Stomach (tissue), 9 donors: ENCODE data around the gene BSG. TPM values are rescaled to one million over a fixed set of nuclear protein-coding genes. Genes with fewer than 3 reads are reported as not detected.

Experiments used
- DNase-seq, 2 donors: peaks; one replicate each; pipeline versions ENCODE4 v3.0.0 to v3.0.0-alpha.2; 2013 to 2019
- H3K27ac ChIP-seq, 5 donors: fragments of 200-600 bp in 4 of 5; sonication (generic) in 4 of 5; one replicate each; pipeline ENCODE4 v1.5.1; 2013 to 2019; ENCODE audit warnings: mild to moderate bottlenecking in 1 of 5, moderate library complexity in 1 of 5
- H3K27me3 ChIP-seq, 3 donors: fragments of 200-600 bp; sonication (generic); one replicate each; pipeline ENCODE4 v1.5.1; 2017 to 2019; ENCODE audit warnings: mixed run types in 1 of 3
- H3K36me3 ChIP-seq, 4 donors: fragments of 200-600 bp; sonication (generic); 1 replicate in 3 of 4; 2 replicates in 1 of 4; pipeline ENCODE4 v1.5.1; 2016 to 2019
- H3K4me1 ChIP-seq, 4 donors: fragments of 200-600 bp; sonication (generic); one replicate each; pipeline ENCODE4 v1.5.1; 2016 to 2019
- H3K4me3 ChIP-seq, 4 donors: fragments of 200-600 bp; sonication (generic) in 3 of 4; one replicate each; pipeline ENCODE4 v1.5.1; 2016 to 2019; ENCODE audit warnings: mild to moderate bottlenecking in 1 of 4
- H3K9me3 ChIP-seq, 4 donors: fragments of 200-600 bp; sonication (generic); one replicate each; pipeline ENCODE4 v1.5.1; 2016 to 2019
- CTCF ChIP-seq, 7 experiments: fragments of 450-650 bp in 4 of 7; fragments of 200-600 bp in 3 of 7; sonication (generic) in 3 of 7; IDR thresholded peaks; one replicate each; pipeline ENCODE4 v1.5.1; 2016 to 2019; ENCODE audit warnings: antibody characterized with exemption in 7 of 7, control low read depth in 2 of 7, mild to moderate bottlenecking in 1 of 7
- EP300 ChIP-seq: sonication (generic); formaldehyde crosslinking; IDR thresholded peaks from one replicate; pipeline ENCODE4 v1.6.1; 2017; ENCODE audit warnings: antibody characterized with exemption
- POLR2A ChIP-seq, 4 donors: fragments of 450-650 bp; IDR thresholded peaks; one replicate each; pipeline ENCODE4 v1.6.1; 2016; ENCODE audit warnings: antibody characterized with exemption in 4 of 4, control low read depth in 2 of 4, mild to moderate bottlenecking in 1 of 4, moderate library complexity in 1 of 4
- POLR2AphosphoS5 ChIP-seq, 3 donors: sonication (generic); formaldehyde crosslinking; IDR thresholded peaks; one replicate each; pipeline ENCODE4 v1.6.1; 2016; ENCODE audit warnings: antibody characterized with exemption in 3 of 3
- WGBS, 5 donors: extraction: QIAGEN DNeasy Blood & Tissue Kit in 3 of 5; methylation state at CpG; one replicate each; pipeline versions ENCODE4 v1.1.5 to v1.1.7; 2013 to 2018; 5-methylcytosine and 5-hydroxymethylcytosine counted together
- intact Hi-C: fragments of 100-400 bp; cut with DNase I; formaldehyde crosslinking; loops from one replicate; pipeline ENCODE4 v1.15.1; 2023; ENCODE audit warnings: low total_unique reads
- polyA plus RNA-seq, 3 donors: library from polyadenylated mRNA; stranded (reverse); fragments of 200-250 nt; gene quantifications; one replicate each; pipeline ENCODE4 v1.2.3, GENCODE V29; 2013
- total RNA-seq, 5 donors: library from RNA; depleted of rRNA; stranded (reverse); fragments of >200 nt; gene quantifications; one replicate each; pipeline versions ENCODE4 v1.1.0 to v1.2.3, GENCODE V29; 2014 to 2016
- donor health status: healthy with polysubstance abuse.
- donor health status: Bipolar disorder and iron deficiency.
- donor health status: healthy.

Gene BSG
- total and polyA plus RNA-seq, 8 donors, result 184 to 1,029 (median 331) TPM

- no peak overlapping the region for H3K27ac ChIP-seq
- H3K36me3 ChIP-seq, result peaks cover 13 to 61% (median 54%) of the 10 kb centered on the region in 4 donors
- intact Hi-C loops, result loop anchor here (10.0 kb wide), 1 partner anchor 55 kb away; the partner anchor contains the start of gene BSG
- 90 to 96% (median 94%) methylated on average over 30 of the region's 30 CpGs for WGBS, 5 donors
- no peaks in the 10 kb centered on the region for H3K9me3 ChIP-seq
- peaks cover 20 to 54% (median 36%) of the 10 kb centered on the region in 4 donors for H3K4me1 ChIP-seq
- no peak for TF ChIP-seq EP300
- no peak for TF ChIP-seq CTCF (IDR thresholded peaks at IDR 0.05)
- TF ChIP-seq POLR2AphosphoS5 (IDR thresholded peaks at IDR 0.05), result no peak
- TF ChIP-seq POLR2A (IDR thresholded peaks at IDR 0.05), result no peak
- DNase-seq, result no peak
- no peaks in the 10 kb centered on the region for H3K27me3 ChIP-seq
- H3K4me3 ChIP-seq, result no peak overlapping the region
Observed at GRCh38 chr19:629961-630714, 57.7 kb downstream of the BSG start.

GRCh38 chr19:632579-633067 lies 60.2 kb downstream of the BSG start:
- Histone ChIP-seq H3K9me3 (no peaks in the 10 kb centered on the region), H3K27me3 (no peaks in the 10 kb centered on the region), H3K36me3 (peaks cover 11 to 39% (median 34%) of the 10 kb centered on the region in 4 donors), H3K4me3 (peak overlapping the region; percentile 71 to 97 (median 82)), H3K4me1 (peaks cover 20 to 54% (median 36%) of the 10 kb centered on the region in 4 donors), H3K27ac (peak overlapping the region in 4 of 5 donors; percentile 53 to 88 (median 78))
- DNase-seq, result peak in 1 of 2 donors; percentile 60
- 0 to 9% (median 3%) methylated on average over 20 to 35 of the region's 35 CpGs for whole genome bisulfite sequencing, 5 donors
- TF ChIP-seq POLR2A (IDR thresholded peaks at IDR 0.05) (no peak), EP300 (no peak), POLR2AphosphoS5 (IDR thresholded peaks at IDR 0.05) (no peak), CTCF (IDR thresholded peaks at IDR 0.05) (no peak)
- intact Hi-C loops, result loop anchor here (10.0 kb wide), 1 partner anchor 58 kb away; the partner anchor contains the start of gene BSG

Other genes with a start within 250 kb of the BSG start
- gene MIER2, start 227.8 kb upstream of the BSG start, total RNA-seq, result 10 to 100 TPM in 4 of 5 donors, 1 to 10 TPM in 1; 5.8 to 29.6 (median 13.6) TPM
- 10 to 100 TPM in 2 of 3 donors, 1 to 10 TPM in 1; 8.4 to 13.4 (median 12.1) TPM for gene MIER2, start 227.8 kb upstream of the BSG start, polyA plus RNA-seq
- 1 to 10 TPM in 1 of 5 donors, under 1 TPM in 1, not detected in 3; 0.73 to 9.3 TPM for gene C2CD4C, start 163.4 kb upstream of the BSG start, total RNA-seq
- under 1 TPM; 0.31 to 0.61 (median 0.55) TPM for gene C2CD4C, start 163.4 kb upstream of the BSG start, polyA plus RNA-seq
- gene SHC2, start 111.6 kb upstream of the BSG start, total RNA-seq, result 100 to 1,000 TPM in 2 of 5 donors, 10 to 100 TPM in 3; 13.8 to 169 (median 34.8) TPM
- 10 to 100 TPM; 27.6 to 40.7 (median 38.4) TPM for gene SHC2, start 111.6 kb upstream of the BSG start, polyA plus RNA-seq
- 10 to 100 TPM in 1 of 5 donors, 1 to 10 TPM in 2, under 1 TPM in 1, not detected in 1; 0.45 to 11.9 (median 2.1) TPM for gene MADCAM1, start 76.1 kb upstream of the BSG start, total RNA-seq
- 1 to 10 TPM; 1.5 to 2.9 (median 2.3) TPM for gene MADCAM1, start 76.1 kb upstream of the BSG start, polyA plus RNA-seq
- gene TPGS1, start 65.1 kb upstream of the BSG start, total RNA-seq, result 10 to 100 TPM in 3 of 5 donors, 1 to 10 TPM in 2; 1.2 to 65.5 (median 15.2) TPM
- 10 to 100 TPM; 26.3 to 33.8 (median 26.4) TPM for gene TPGS1, start 65.1 kb upstream of the BSG start, polyA plus RNA-seq
- gene CDC34, start 40.8 kb upstream of the BSG start, total RNA-seq, result 100 to 1,000 TPM in 2 of 5 donors, 10 to 100 TPM in 3; 26.1 to 503 (median 72.9) TPM
- gene CDC34, start 40.8 kb upstream of the BSG start, polyA plus RNA-seq, result 10 to 100 TPM; 62.9 to 82.1 (median 80.5) TPM
- 1 to 10 TPM in 1 of 5 donors, under 1 TPM in 1, not detected in 3; 0.55 to 5.4 TPM for gene GZMM, start 28.5 kb upstream of the BSG start, total RNA-seq
- 1 to 10 TPM in 1 of 3 donors, under 1 TPM in 2; 0.37 to 6.6 (median 0.93) TPM for gene GZMM, start 28.5 kb upstream of the BSG start, polyA plus RNA-seq
- gene HCN2, start 17.3 kb downstream of the BSG start, total RNA-seq, result under 1 TPM in 1 of 5 donors, not detected in 4; 0.18 TPM
- gene HCN2, start 17.3 kb downstream of the BSG start, polyA plus RNA-seq, result under 1 TPM in 2 of 3 donors, not detected in 1; 0.10 to 0.15 TPM
- 100 to 1,000 TPM in 1 of 5 donors, 10 to 100 TPM in 4; 18.5 to 196 (median 57.8) TPM for gene POLRMT, start 60.9 kb downstream of the BSG start, total RNA-seq
- gene POLRMT, start 60.9 kb downstream of the BSG start, polyA plus RNA-seq, result 100 to 1,000 TPM in 1 of 3 donors, 10 to 100 TPM in 2; 73.5 to 103 (median 89.4) TPM
- under 1 TPM in 1 of 5 donors, not detected in 4; 0.45 TPM for gene FGF22, start 67.3 kb downstream of the BSG start, total RNA-seq
- under 1 TPM; 0.37 to 0.76 (median 0.48) TPM for gene FGF22, start 67.3 kb downstream of the BSG start, polyA plus RNA-seq
- gene RNF126, start 90.6 kb downstream of the BSG start, total RNA-seq, result 100 to 1,000 TPM in 1 of 5 donors, 10 to 100 TPM in 4; 21.1 to 240 (median 65.9) TPM
- gene RNF126, start 90.6 kb downstream of the BSG start, polyA plus RNA-seq, result 10 to 100 TPM; 29.9 to 35.1 (median 35.0) TPM
- 100 to 1,000 TPM in 1 of 5 donors, 10 to 100 TPM in 4; 12.3 to 136 (median 62.9) TPM for gene FSTL3, start 103.8 kb downstream of the BSG start, total RNA-seq
- 10 to 100 TPM; 12.5 to 32.8 (median 20.7) TPM for gene FSTL3, start 103.8 kb downstream of the BSG start, polyA plus RNA-seq
- gene PRSS57, start 122.9 kb downstream of the BSG start, total RNA-seq, result not detected
- not detected for gene PRSS57, start 122.9 kb downstream of the BSG start, polyA plus RNA-seq
- gene PALM, start 136.3 kb downstream of the BSG start, total RNA-seq, result 10 to 100 TPM; 12.1 to 88.9 (median 17.5) TPM
- gene PALM, start 136.3 kb downstream of the BSG start, polyA plus RNA-seq, result 10 to 100 TPM in 2 of 3 donors, 1 to 10 TPM in 1; 9.8 to 14.8 (median 12.0) TPM
- gene MISP, start 178.5 kb downstream of the BSG start, total RNA-seq, result 100 to 1,000 TPM in 1 of 5 donors, 10 to 100 TPM in 3, 1 to 10 TPM in 1; 5.3 to 149 (median 27.7) TPM
- 10 to 100 TPM in 2 of 3 donors, 1 to 10 TPM in 1; 2.1 to 12.9 (median 12.5) TPM for gene MISP, start 178.5 kb downstream of the BSG start, polyA plus RNA-seq
- gene PTBP1, start 224.9 kb downstream of the BSG start, total RNA-seq, result 100 to 1,000 TPM in 4 of 5 donors, 10 to 100 TPM in 1; 92.9 to 539 (median 173) TPM
- gene PTBP1, start 224.9 kb downstream of the BSG start, polyA plus RNA-seq, result 10 to 100 TPM; 74.8 to 80.9 (median 74.8) TPM
- under 1 TPM in 1 of 5 donors, not detected in 4; 0.55 TPM for gene PLPPR3, start 249.4 kb downstream of the BSG start, total RNA-seq
- under 1 TPM in 1 of 3 donors, not detected in 2; 0.46 TPM for gene PLPPR3, start 249.4 kb downstream of the BSG start, polyA plus RNA-seq